Mesothelial cell of epicardium (in vitro differentiated cells): Measurements from ENCODE around the gene SMIM35. TPM values are rescaled to one million over a fixed set of nuclear protein-coding genes. Genes with fewer than 3 reads are reported as not detected.

ENCODE experiments used
- DNase-seq, 2 experiments: peaks; one replicate each; pipeline ENCODE4 v3.0.0; 2021; ENCODE audit warnings: low spot score in 2 of 2; ENCODE audit not compliant: unreplicated experiment in 2 of 2
- H3K27ac Mint-ChIP-seq: 2 replicates; pipeline ENCODE4 v1.8.0; 2021; ENCODE audit warnings: mixed read lengths
- H3K27me3 Mint-ChIP-seq: 2 replicates; pipeline ENCODE4 v1.8.0; 2021; ENCODE audit warnings: low read depth, mixed read lengths
- H3K36me3 Mint-ChIP-seq: 2 replicates; pipeline ENCODE4 v1.8.0; 2021; ENCODE audit warnings: mixed read lengths
- H3K4me1 Mint-ChIP-seq: 2 replicates; pipeline ENCODE4 v1.8.0; 2021; ENCODE audit warnings: mixed read lengths
- H3K4me3 Mint-ChIP-seq: 2 replicates; pipeline ENCODE4 v1.8.0; 2021; ENCODE audit warnings: mild to moderate bottlenecking, moderate library complexity, mixed read lengths
- H3K9me3 Mint-ChIP-seq: 2 replicates; pipeline ENCODE4 v1.8.0; 2021; ENCODE audit warnings: mixed read lengths
- total RNA-seq: library from RNA; stranded (reverse); gene quantifications from 3 replicates; pipeline ENCODE4 v1.2.1, GENCODE V29; 2021
- TF ChIP-seq, protein P1 (sequence below): fragments of 200-600 bp; sonication (generic); IDR thresholded peaks from one replicate; pipeline ENCODE4 v1.5.0; 2021; ENCODE audit warnings: antibody characterized with exemption; ENCODE audit not compliant: unreplicated experiment

The SMIM35 gene
- total RNA-seq, 1 donor from 2014 or later = not detected

GRCh38 chr11:118099838-118100556 lies 13.2 kb upstream of the SMIM35 start:
- H3K27ac Mint-ChIP-seq = no peak overlapping the region
- peaks cover 4% of the 10 kb centered on the region for H3K4me1 Mint-ChIP-seq
- no peaks in the 10 kb centered on the region for H3K36me3 Mint-ChIP-seq
- H3K27me3 Mint-ChIP-seq = peaks cover 16% of the 10 kb centered on the region
- H3K4me3 Mint-ChIP-seq = no peak overlapping the region
- no peaks in the 10 kb centered on the region for H3K9me3 Mint-ChIP-seq
- TF ChIP-seq, protein P1, sequence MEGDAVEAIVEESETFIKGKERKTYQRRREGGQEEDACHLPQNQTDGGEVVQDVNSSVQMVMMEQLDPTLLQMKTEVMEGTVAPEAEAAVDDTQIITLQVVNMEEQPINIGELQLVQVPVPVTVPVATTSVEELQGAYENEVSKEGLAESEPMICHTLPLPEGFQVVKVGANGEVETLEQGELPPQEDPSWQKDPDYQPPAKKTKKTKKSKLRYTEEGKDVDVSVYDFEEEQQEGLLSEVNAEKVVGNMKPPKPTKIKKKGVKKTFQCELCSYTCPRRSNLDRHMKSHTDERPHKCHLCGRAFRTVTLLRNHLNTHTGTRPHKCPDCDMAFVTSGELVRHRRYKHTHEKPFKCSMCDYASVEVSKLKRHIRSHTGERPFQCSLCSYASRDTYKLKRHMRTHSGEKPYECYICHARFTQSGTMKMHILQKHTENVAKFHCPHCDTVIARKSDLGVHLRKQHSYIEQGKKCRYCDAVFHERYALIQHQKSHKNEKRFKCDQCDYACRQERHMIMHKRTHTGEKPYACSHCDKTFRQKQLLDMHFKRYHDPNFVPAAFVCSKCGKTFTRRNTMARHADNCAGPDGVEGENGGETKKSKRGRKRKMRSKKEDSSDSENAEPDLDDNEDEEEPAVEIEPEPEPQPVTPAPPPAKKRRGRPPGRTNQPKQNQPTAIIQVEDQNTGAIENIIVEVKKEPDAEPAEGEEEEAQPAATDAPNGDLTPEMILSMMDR = no peak
- no peak for DNase-seq

DNA sequence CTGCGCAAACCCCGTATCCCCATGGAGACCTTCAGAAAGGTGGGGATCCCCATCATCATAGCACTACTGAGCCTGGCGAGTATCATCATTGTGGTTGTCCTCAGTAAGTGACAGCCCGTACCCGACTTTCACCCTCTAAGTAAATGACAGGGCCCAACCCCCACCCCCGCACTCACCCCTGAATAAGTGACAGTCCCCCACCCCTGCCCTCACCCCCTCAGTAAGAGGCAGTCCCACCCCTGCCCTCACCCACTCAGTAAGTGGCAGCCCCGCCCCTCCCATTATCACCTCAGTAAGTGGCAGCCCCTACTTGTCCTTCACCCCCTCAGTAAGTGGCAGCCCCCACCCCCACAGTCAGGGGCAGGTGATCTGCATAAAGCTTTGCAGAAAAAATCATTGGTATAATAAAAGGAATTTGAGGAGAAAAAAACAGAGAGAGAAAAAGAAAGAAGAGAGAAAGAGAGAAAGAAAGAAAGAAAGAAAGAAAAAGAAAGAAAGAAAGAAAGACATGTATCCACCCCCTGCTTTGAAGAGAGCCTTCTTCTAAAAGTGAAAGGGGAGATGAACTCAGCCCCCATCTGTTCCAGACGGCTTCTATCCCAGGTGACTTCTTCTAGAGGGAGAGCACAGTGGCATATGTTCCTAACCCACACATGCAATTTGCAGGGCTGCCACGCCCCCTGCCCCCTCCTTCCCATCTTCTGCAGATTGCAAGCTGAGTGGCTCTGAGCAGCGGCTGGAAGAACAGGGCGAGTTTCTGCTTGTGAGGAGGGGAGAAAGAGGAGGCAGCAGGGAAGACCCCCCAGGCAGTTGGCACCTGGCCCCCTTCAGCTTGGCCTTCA lies 12.5 kb upstream of the SMIM35 start:
- TF ChIP-seq, protein P1 = no peak
- DNase-seq = no peak
- no peak overlapping the region for H3K27ac Mint-ChIP-seq
- no peak overlapping the region for H3K4me3 Mint-ChIP-seq
- peaks cover 4% of the 10 kb centered on the region for H3K4me1 Mint-ChIP-seq
- no peaks in the 10 kb centered on the region for H3K9me3 Mint-ChIP-seq
- H3K27me3 Mint-ChIP-seq = peaks cover 14% of the 10 kb centered on the region
- H3K36me3 Mint-ChIP-seq = no peaks in the 10 kb centered on the region

GRCh38 chr11:118095967-118096367 lies 9.2 kb upstream of the SMIM35 start:
- H3K36me3 Mint-ChIP-seq = no peaks in the 10 kb centered on the region
- peaks cover 8% of the 10 kb centered on the region for H3K27me3 Mint-ChIP-seq
- H3K27ac Mint-ChIP-seq = no peak overlapping the region
- peaks cover 4% of the 10 kb centered on the region for H3K4me1 Mint-ChIP-seq
- TF ChIP-seq, protein P1 = no peak
- H3K4me3 Mint-ChIP-seq = no peak overlapping the region
- DNase-seq = no peak
- no peaks in the 10 kb centered on the region for H3K9me3 Mint-ChIP-seq

GRCh38 chr11:118095493-118095892 lies 8.7 kb upstream of the SMIM35 start:
- H3K4me3 Mint-ChIP-seq = no peak overlapping the region
- TF ChIP-seq, protein P1 = no peak
- no peaks in the 10 kb centered on the region for H3K36me3 Mint-ChIP-seq
- H3K4me1 Mint-ChIP-seq = peaks cover 4% of the 10 kb centered on the region
- peaks cover 8% of the 10 kb centered on the region for H3K27me3 Mint-ChIP-seq
- DNase-seq = no peak
- no peak overlapping the region for H3K27ac Mint-ChIP-seq
- no peaks in the 10 kb centered on the region for H3K9me3 Mint-ChIP-seq

DNA sequence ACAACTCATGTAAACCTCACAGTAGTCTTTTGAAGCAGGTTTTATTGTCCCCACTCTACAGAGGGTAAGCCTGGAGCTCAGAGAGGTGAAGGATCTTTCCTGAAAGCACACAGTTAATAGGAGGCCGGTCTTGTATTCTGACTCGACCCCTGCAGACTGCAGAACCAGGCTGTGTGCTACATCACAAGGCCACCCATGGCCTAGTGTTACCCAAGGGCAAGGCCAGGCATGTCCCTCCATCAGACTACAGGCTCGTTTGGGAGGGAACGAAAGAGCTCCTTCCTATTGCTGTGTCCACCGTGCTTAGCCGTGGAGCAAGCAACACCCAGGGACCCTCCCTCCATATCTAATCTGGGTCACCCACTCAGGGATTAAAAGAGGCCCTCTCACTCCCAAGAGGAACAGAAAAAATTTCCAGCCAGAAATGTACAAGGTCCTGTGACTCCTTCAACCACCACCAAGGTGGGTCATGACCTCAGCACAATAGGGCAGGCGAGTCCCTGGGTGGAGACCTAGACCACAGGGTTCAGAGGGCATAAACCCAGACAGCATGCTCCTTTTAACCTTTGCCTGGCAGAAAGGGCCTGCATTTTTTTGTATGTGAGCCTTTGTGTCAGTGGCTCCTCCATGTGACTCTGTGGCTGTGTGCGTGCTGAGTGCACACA lies 6.3 kb upstream of the SMIM35 start:
- H3K27ac Mint-ChIP-seq = no peak overlapping the region
- H3K4me1 Mint-ChIP-seq = no peaks in the 10 kb centered on the region
- TF ChIP-seq, protein P1 = no peak
- H3K4me3 Mint-ChIP-seq = no peak overlapping the region
- H3K36me3 Mint-ChIP-seq = no peaks in the 10 kb centered on the region
- no peaks in the 10 kb centered on the region for H3K9me3 Mint-ChIP-seq
- DNase-seq = no peak
- H3K27me3 Mint-ChIP-seq = peaks cover 5% of the 10 kb centered on the region
